ENCODE measurements around the gene GARIN3.

GRCh38 chr5:157184117-157184670 is 18.1 kb upstream of the GARIN3 start:
- TF ChIP-seq TSHZ2 (CRISPR knock-in tag; IDR thresholded peaks at IDR 0.05), result no peak
- TF ChIP-seq TOX (CRISPR knock-in tag; IDR thresholded peaks at IDR 0.05; ENCODE audit: borderline replicate concordance), result no peak
- TF ChIP-seq ZFP3 (CRISPR knock-in tag; IDR thresholded peaks at IDR 0.05), result no peak
- TF ChIP-seq ZFP30 (CRISPR knock-in tag; IDR thresholded peaks at IDR 0.05), result no peak
- no peak for TF ChIP-seq PATZ1 (CRISPR knock-in tag; IDR thresholded peaks at IDR 0.05; ENCODE audit: borderline replicate concordance)
- no peak for TF ChIP-seq ESRRG (CRISPR knock-in tag; IDR thresholded peaks at IDR 0.05)
- no peak for TF ChIP-seq RARB (CRISPR knock-in tag; IDR thresholded peaks at IDR 0.05)
